Uterus (tissue), 2 donors: ENCODE measurements around the gene FOLR1.

ENCODE experiments used
- CTCF ChIP-seq, 4 experiments: fragments of 200-600 bp in 2 of 4; fragments of 450-650 bp in 2 of 4; sonication (generic) in 2 of 4; IDR thresholded peaks; one replicate each; pipeline ENCODE4 v1.5.1; 2016 to 2019; ENCODE audit warnings: antibody characterized with exemption in 4 of 4, mild to moderate bottlenecking in 2 of 4, moderate library complexity in 1 of 4
- POLR2A ChIP-seq, 2 donors: fragments of 450-650 bp; IDR thresholded peaks; one replicate each; pipeline ENCODE4 v1.6.1; 2016; ENCODE audit warnings: antibody characterized with exemption in 2 of 2, mild to moderate bottlenecking in 1 of 2, moderate library complexity in 1 of 2

GRCh38 chr11:72150882-72151281 is 41.1 kb upstream of the FOLR1 start:
- TF ChIP-seq CTCF (IDR thresholded peaks at IDR 0.05) (no peak), POLR2A (IDR thresholded peaks at IDR 0.05) (no peak)
